HG02763 (cell line): ENCODE data around the gene ZNF701.

Source experiments
- ATAC-seq: cut with Tn5 transposase; IDR thresholded peaks from one replicate; pipeline ENCODE4 v1.9.1; 2021; ENCODE audit warnings: mild to moderate bottlenecking, moderate library complexity; ENCODE audit not compliant: unreplicated experiment

ZNF701 gene

GRCh38 chr19:52635786-52636570 lies 65.9 kb downstream of the ZNF701 start:
- ATAC-seq: no peak
